ENCODE results near the gene PASK. TPM values are rescaled to one million over a fixed set of nuclear protein-coding genes. Genes with fewer than 3 reads are reported as not detected.
A peak's percentile ranks its signal among the peaks of the same experiment; 100 is the strongest.

Gene PASK
- total RNA-seq, 6 donors from 2014 or later: 4.3 to 18.9 (median 13.8) TPM

- 96 to 97% methylated on average over 15 to 16 of the region's 16 CpGs for WGBS, 2 donors
Measured at GRCh38 chr2:241074901-241075540, 74.3 kb downstream of the PASK start.

GRCh38 chr2:241074065-241074818, 75.0 kb downstream of the PASK start:
- no peaks in the 10 kb centered on the region for H3K9me3 ChIP-seq
- ATAC-seq (ENCODE audit: low FRiP score in 2 of 2) (peak in 1 of 2 donors; percentile 7), DNase-seq (no peak)
- peak overlapping the region in 1 of 4 donors; percentile 15 for H3K27ac ChIP-seq
- WGBS, 2 donors: 84 to 89% methylated on average over 14 to 16 of the region's 16 CpGs
- peaks cover 0 to 7% (median 3%) of the 10 kb centered on the region in 4 donors for H3K4me1 ChIP-seq
- TF ChIP-seq POLR2A (IDR thresholded peaks at IDR 0.05): no peak
- no peak for TF ChIP-seq POLR2AphosphoS5 (IDR thresholded peaks at IDR 0.05)
- TF ChIP-seq EP300 (IDR thresholded peaks at IDR 0.05): no peak
- TF ChIP-seq CTCF (IDR thresholded peaks at IDR 0.05): no peak
- no peak overlapping the region for H3K4me3 ChIP-seq
- no peaks in the 10 kb centered on the region for H3K27me3 ChIP-seq
- peaks cover 0 to 62% (median 26%) of the 10 kb centered on the region in 4 donors for H3K36me3 ChIP-seq

More at GRCh38 chr2:241074901-241075540, 74.3 kb downstream of the PASK start:
- TF ChIP-seq POLR2AphosphoS5 (IDR thresholded peaks at IDR 0.05) (no peak), POLR2A (IDR thresholded peaks at IDR 0.05) (no peak), EP300 (IDR thresholded peaks at IDR 0.05) (no peak), CTCF (IDR thresholded peaks at IDR 0.05) (no peak)
- ATAC-seq (ENCODE audit: low FRiP score in 2 of 2): no peak
- Histone ChIP-seq H3K4me1 (peaks cover 0 to 7% (median 3%) of the 10 kb centered on the region in 4 donors), H3K36me3 (peaks cover 0 to 54% (median 22%) of the 10 kb centered on the region in 4 donors), H3K4me3 (no peak overlapping the region), H3K9me3 (no peaks in the 10 kb centered on the region), H3K27me3 (no peaks in the 10 kb centered on the region), H3K27ac (no peak overlapping the region)
- no peak for DNase-seq

- Histone ChIP-seq H3K27ac (peak overlapping the region in 1 of 4 donors; percentile 15), H3K9me3 (no peaks in the 10 kb centered on the region), H3K4me1 (peaks cover 0 to 3% (median under 1%) of the 10 kb centered on the region in 4 donors), H3K27me3 (no peaks in the 10 kb centered on the region), H3K4me3 (no peak overlapping the region), H3K36me3 (peaks cover 0 to 70% (median 34%) of the 10 kb centered on the region in 4 donors)
- ATAC-seq (ENCODE audit: low FRiP score in 2 of 2) (no peak), DNase-seq (peak in 1 of 2 donors; percentile 78)
- WGBS, 2 donors: 88 to 92% methylated on average over 6 to 25 of the region's 25 CpGs
- no peak for TF ChIP-seq EP300 (IDR thresholded peaks at IDR 0.05)
- TF ChIP-seq POLR2A (IDR thresholded peaks at IDR 0.05): no peak
- no peak for TF ChIP-seq POLR2AphosphoS5 (IDR thresholded peaks at IDR 0.05)
- no peak for TF ChIP-seq CTCF (IDR thresholded peaks at IDR 0.05)
Measured at GRCh38 chr2:241073166-241074064, 75.9 kb downstream of the PASK start.

GRCh38 chr2:241072553-241073165, 76.6 kb downstream of the PASK start:
- no peak for ATAC-seq (ENCODE audit: low FRiP score in 2 of 2)
- 92% methylated on average over 12 to 14 of the region's 14 CpGs for WGBS, 2 donors
- Histone ChIP-seq H3K9me3 (no peaks in the 10 kb centered on the region), H3K4me1 (no peaks in the 10 kb centered on the region), H3K4me3 (no peak overlapping the region), H3K36me3 (peaks cover 0 to 78% (median 38%) of the 10 kb centered on the region in 4 donors), H3K27ac (no peak overlapping the region), H3K27me3 (no peaks in the 10 kb centered on the region)
- TF ChIP-seq POLR2AphosphoS5 (IDR thresholded peaks at IDR 0.05) (no peak), POLR2A (IDR thresholded peaks at IDR 0.05) (no peak), EP300 (IDR thresholded peaks at IDR 0.05) (no peak), CTCF (IDR thresholded peaks at IDR 0.05) (no peak)
- no peak for DNase-seq
